Glomerular endothelial cell (primary cell): ENCODE data around the gene REPS1. TPM values are rescaled to one million over a fixed set of nuclear protein-coding genes. Genes with fewer than 3 reads are reported as not detected.
"Not testable (repeated sequence)": the region's sequence is repeated elsewhere in the genome, so short reads cannot be mapped to it uniquely, and the experiment has no call there.

Source experiments
- DNase-seq: peaks from one replicate; pipeline ENCODE4 v3.0.0-alpha.2; 2011; ENCODE audit warnings: low read depth, low spot score; ENCODE audit errors: extremely low read depth
- total RNA-seq: library from RNA; depleted of rRNA; stranded (reverse); fragments of >200 nt; gene quantifications from 2 replicates; pipeline ENCODE4 v1.2.3, GENCODE V29; 2015

Gene REPS1, protein sequence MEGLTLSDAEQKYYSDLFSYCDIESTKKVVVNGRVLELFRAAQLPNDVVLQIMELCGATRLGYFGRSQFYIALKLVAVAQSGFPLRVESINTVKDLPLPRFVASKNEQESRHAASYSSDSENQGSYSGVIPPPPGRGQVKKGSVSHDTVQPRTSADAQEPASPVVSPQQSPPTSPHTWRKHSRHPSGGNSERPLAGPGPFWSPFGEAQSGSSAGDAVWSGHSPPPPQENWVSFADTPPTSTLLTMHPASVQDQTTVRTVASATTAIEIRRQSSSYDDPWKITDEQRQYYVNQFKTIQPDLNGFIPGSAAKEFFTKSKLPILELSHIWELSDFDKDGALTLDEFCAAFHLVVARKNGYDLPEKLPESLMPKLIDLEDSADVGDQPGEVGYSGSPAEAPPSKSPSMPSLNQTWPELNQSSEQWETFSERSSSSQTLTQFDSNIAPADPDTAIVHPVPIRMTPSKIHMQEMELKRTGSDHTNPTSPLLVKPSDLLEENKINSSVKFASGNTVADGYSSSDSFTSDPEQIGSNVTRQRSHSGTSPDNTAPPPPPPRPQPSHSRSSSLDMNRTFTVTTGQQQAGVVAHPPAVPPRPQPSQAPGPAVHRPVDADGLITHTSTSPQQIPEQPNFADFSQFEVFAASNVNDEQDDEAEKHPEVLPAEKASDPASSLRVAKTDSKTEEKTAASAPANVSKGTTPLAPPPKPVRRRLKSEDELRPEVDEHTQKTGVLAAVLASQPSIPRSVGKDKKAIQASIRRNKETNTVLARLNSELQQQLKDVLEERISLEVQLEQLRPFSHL
- 25.2 and 32.1 TPM in 2 replicates for total RNA-seq

DNA sequence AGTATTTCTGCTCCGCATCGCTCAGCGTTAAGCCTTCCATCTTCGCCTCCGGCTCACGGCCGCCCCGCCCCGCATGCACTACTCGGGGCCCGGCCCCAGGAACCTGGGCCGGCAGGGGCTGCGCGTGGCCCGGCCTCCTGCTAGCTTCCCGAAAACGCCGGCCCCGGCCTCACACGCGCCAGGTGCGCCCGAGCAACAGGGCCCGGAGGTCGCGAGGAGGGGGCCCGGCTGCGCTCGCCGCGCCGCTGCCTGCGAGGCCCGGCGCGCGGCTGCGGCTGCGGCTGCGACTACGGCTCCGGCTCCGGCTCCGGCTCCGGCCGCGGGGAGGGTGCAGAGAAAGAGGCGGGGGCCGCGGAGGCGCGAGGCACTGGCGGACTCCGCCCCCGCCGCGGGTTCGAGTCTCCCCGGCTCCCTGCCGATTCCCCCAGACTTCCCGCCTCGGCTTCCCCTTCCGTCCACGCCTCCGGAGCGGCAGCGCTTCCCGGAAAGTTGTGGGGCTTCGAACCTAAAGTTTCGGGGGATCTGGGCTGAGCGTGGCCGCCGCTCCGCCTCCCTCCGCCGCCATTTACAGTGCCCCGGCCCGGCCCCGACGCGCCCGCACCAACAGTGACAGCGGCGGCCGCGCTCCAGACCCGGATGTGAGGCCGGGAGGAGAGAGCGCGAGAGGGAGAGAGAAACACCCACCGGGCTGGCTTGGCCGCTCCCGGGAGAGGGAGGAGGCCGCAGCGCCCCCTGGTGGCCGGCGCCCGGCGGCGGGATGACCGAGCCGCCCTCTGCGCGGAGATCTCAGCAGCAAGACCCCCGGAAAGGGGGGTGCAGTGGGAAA, at the start of gene REPS1:
REPS1 (minus strand) TSS at position 611 of the 826 bp plus-strand sequence; CDS start at position 40, 571 bp downstream.
- DNase-seq: no peak

DNA sequence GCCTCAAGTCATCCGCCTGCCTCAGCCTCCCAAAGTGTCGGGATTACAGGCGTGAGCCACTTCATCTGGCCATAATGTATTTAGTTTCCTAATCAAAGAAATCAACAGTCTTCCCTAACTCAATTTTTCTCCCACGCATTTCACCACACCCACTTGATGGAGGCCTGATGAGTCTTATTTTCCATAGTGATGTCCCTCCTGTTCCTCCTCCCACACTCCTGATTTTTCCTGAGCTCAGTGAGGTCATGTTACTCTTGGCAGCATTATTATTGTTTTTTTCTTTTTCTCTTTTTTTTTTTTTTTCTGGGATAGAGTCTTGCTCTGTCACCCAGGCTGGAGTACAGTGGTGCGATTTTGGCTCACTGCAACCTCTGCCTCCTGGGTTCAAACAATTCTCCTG, 49.4 kb upstream of the REPS1 start:
- no peak for DNase-seq

DNA sequence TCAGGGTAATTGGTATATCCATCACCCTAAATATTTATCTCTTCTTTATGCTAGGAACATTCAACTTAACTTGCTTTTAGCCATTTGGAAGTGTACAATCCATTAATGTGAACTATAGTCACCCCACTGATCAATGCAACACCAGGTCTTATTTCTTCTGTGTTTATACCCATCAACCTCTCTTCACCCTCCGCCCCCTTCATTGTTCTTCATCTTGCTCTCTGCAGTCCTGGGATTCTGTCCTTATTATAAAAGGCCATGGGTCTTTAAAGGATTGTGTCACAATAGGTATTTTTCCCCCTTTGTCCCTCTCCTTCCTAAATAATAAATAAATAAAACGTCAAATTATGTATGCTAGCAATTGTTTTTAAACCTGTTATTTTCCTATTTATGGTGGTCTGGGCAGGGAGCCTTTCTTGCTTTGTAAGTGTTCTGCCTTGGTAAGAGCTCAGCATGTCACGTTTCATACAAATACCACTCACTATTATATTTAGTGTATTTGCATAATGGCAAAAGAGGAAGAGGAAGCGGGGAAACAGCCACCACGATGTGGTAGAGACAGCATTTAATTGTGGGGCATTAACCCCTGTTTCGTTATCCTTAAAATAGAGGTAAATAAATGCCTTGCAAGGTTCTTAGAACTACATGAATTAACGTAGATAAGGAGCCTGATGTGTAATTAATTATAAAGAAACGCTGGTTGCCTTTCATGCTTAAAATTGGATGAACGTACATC, 42.3 kb upstream of the REPS1 start:
- no peak for DNase-seq

DNA sequence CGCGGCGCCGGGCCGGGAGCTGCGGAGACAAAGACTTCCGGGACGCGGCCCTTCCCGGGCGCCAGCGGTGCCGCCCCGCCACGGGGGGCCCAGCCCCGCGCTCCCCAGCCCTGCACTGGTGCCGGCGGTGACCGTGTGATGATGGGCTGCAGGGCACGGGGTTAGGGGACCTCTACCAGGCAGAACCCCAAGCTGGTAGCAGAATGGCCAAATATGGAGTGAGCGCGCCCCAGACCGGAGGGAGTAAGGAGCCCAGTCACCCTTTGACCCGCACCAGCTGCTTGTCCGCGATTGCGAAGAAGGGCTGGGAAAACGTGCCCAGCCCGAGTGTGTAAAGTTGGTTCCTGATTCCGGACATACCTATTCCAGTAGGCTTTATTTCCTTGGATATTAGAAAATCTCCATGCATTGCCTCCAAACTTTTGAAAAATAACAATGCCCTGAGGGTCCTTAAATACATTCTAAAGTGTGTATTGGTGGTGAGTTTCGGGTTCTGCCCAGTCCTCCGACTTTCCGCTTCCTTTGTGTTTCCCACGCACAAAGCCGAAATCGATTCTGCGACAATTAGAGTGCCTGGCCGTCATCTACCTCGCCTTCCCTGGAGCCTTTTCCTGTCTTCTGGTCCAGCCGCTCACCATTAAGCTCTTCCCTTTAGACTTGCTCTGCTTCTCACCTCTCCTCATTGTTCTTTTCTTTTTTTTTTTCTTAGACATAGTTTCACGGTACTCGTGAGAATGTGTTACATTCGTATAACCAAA, 41.6 kb upstream of the REPS1 start:
- no peak for DNase-seq

GRCh38 chr6:139028658-139029469, 40.8 kb upstream of the REPS1 start, which contains the start of gene ABRACL:
Gene ABRACL, plus strand, starts transcription at chr6:139028745. Its CDS starts 5,416 bp downstream, at chr6:139034161.
- no peak for DNase-seq

DNA sequence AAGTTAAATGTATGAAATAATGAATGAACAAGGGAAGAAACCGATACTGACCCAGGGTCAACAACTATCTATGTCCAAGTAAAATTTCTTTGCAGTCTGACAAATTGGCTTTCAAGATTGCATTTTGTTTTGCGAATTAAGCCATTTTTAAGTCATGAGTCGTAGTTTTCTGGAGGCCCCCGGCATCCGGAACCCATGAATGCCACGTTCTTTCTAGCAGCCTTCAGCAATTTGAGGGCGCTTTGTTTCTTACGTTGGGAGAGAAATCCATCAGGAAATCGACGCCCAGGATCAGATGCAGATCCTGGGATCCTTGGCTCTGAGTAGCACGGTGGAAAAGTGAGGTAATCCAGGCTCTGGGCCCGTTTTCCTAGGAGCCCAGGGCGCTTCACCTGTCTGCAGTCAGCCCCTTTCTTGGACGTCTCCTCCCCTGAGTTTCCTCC, 40.2 kb upstream of the REPS1 start:
- DNase-seq: no peak

DNA sequence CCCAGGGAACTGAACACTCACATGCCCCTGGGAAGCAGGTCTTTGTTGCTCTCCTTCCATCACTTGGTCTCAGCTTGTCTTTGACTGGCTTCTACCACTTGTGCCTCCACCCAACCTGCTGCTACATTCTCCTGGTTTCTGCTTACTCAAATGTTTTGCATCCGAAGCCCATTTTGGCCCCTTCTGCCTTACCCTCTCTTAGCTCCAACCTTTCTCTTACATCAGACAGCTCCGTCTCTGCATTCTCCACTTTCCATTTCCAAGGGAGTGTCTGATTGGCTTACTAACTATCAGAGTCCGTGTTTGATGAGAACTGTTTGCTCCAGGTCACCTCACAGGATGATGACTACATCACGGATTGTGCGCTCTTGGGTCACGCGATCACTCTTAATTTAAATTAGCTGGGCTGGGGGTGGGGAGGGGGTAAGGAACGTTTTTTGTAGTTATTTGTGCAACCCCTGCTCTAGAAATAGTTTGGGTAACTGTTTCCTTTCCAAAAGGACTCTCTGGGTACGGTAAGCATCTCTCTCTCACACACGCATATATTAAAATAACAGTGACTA, 39.6 kb upstream of the REPS1 start:
- DNase-seq: no peak

GRCh38 chr6:139025416-139025815, 37.4 kb upstream of the REPS1 start:
- not testable (repeated sequence) for DNase-seq

GRCh38 chr6:139020689-139021088, 32.6 kb upstream of the REPS1 start:
- DNase-seq: no peak

GRCh38 chr6:139019722-139020121, 31.7 kb upstream of the REPS1 start:
- DNase-seq: no peak

DNA sequence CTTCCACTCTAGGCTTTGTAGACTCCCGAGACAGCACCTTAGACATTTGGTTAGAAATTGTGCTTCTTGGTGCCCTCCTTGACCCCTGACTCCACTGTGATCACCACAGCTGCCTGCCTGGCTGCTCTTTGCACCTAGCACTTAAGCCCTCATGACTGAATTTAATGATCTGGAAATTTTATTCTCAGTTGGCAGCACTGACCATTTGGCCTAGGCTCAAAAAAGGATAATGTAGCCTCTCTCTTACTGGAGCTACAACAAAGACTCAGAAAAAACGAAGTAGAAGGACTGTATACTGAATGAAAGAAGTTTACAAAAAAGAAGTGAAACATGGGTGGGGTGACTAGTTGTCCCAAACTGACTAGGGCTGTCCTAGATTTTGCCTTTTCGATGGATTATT, 29.2 kb upstream of the REPS1 start:
- no peak for DNase-seq

GRCh38 chr6:139016337-139017213, 28.5 kb upstream of the REPS1 start:
- DNase-seq: no peak

- DNase-seq: no peak
Observed at GRCh38 chr6:139014945-139015344, 26.9 kb upstream of the REPS1 start.

DNA sequence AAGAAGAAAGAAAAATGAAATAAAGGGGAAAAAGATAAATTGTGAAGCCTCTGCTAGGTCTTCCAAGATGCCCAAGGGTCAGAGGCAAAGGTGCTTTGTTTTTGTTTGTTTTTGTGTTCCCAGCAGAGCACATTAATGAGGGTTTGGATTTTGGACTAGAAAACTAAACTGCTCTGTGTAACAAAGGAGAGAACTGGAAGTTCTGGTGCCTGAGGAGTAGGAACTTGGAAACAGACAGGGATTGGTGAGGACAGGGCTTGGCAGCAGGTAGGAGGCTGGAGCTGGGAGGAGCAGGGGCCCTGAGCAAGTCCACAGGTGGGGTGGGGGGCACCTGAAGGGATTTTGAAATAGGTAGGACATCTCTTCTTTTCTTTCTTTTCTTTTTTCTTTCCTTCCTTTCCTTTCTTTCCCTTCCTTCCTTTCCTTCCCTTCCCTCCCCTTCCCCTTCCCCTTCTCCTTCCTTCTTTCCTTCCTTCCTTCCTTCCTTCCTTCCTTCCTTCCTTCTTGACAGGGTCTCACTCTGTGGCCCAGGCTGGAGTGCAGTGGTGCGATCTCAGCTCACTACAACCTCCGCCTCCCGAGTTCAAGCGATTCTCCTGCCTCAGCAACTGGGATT, 25.2 kb upstream of the REPS1 start:
- DNase-seq: no peak

GRCh38 chr6:139011980-139012379, 23.9 kb upstream of the REPS1 start:
- DNase-seq: no peak

DNA sequence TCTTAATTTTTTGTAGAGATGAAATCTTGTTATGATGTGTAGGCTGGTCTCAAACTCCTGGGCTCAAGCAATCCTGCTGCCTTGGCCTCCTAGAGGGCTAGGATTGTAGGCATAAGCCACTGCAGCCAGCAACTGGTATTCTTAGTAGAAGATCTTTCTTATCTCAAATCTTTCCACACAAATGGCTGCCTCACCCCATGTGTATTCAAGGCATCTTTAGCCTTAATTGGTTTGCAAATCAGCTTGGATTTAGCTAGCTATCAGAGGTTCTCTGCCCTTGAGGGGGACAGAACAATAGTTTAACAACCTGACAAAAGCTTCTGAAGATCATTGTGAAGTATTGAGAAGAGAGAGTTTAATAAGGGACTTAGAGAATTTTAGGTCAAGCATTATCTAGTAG, 22.6 kb upstream of the REPS1 start:
- DNase-seq: no peak

DNA sequence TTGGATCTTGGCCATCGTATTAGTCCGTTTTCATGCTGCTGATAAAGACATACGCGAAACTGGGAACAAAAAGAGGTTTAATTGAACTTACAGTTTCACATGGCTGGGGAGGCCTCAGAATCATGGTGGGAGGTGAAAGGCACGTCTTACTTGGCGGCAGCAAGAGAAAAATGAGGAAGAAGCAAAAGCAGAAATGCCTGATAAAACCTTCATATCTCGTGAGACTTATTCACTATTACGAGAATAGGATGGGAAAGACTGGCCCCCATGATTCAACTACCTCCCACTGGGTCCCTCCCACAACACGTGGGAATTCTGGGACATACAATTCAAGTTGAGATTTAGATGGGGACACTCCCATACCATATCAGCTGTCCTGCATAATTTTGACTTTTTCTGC, 20.1 kb upstream of the REPS1 start:
- DNase-seq: no peak
